Body of pancreas (tissue), 4 donors: Measurements from ENCODE around the gene TRMU.

Source experiments
- CTCF ChIP-seq, 7 experiments: fragments of 450-650 bp in 4 of 7; fragments of 200-600 bp in 3 of 7; sonication (generic) in 3 of 7; IDR thresholded peaks; one replicate each; pipeline ENCODE4 v1.5.1; 2016 to 2019; ENCODE audit warnings: antibody characterized with exemption in 7 of 7
- POLR2A ChIP-seq, 3 donors: fragments of 450-650 bp; IDR thresholded peaks; one replicate each; pipeline ENCODE4 v1.6.1; 2016; ENCODE audit warnings: antibody characterized with exemption in 3 of 3, mild to moderate bottlenecking in 2 of 3

GRCh38 chr22:46354993-46355305 lies 19.4 kb downstream of the TRMU start:
- no peak for TF ChIP-seq POLR2A (IDR thresholded peaks at IDR 0.05)
- TF ChIP-seq CTCF (IDR thresholded peaks at IDR 0.05): no peak
